ENCODE data around the gene CHRNB4. TPM values are rescaled to one million over a fixed set of nuclear protein-coding genes. Genes with fewer than 3 reads are reported as not detected.

The CHRNB4 gene
- total RNA-seq, 2 donors from 2014 or later: 0.22 to 0.70 TPM

DNA sequence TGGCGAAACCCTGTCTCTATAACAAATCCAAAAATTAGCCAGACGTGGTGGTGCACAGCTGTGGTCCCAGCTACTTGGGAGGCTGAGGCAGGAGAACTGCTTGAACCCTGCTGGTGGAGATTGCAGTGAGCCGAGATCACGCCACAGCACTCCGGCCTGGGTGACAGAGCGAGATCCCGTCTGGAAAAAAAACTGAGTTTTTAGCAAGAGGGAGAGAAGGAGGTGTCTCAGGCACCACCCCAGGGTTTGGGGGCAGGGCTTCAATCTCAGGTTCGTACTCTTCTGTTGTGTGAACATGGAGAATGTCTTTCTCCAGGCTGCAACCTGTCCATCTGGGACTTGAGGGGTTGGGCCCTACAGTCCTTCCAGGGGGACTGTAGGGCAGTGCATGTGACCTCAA is 22.9 kb downstream of the CHRNB4 start:
- Histone ChIP-seq H3K27ac (ENCODE audit: low read depth, low read length) (no peak overlapping the region), H3K4me3 (ENCODE audit: low read length) (no peak overlapping the region), H3K9me3 (ENCODE audit: control insufficient read depth, low read length) (no peaks in the 10 kb centered on the region), H3K27me3 (ENCODE audit: control insufficient read depth, insufficient read depth, low read length, poor library complexity, severe bottlenecking) (peaks cover 42% of the 10 kb centered on the region), H3K4me1 (ENCODE audit: control insufficient read depth, insufficient read depth, low read length) (no peaks in the 10 kb centered on the region), H3K9ac (ENCODE audit: extremely low read depth, low read length, poor library complexity, severe bottlenecking) (no peak overlapping the region), H3K36me3 (ENCODE audit: control insufficient read depth, insufficient read depth, low read length) (no peaks in the 10 kb centered on the region)
- DNase-seq: no peak
- Mint-ChIP-seq H3K27me3 (ENCODE audit: insufficient read depth) (peaks cover 40% of the 10 kb centered on the region), H3K4me3 (no peak overlapping the region), H3K27ac (peak overlapping the region; percentile 30), H3K9me3 (no peaks in the 10 kb centered on the region), H3K4me1 (no peaks in the 10 kb centered on the region), H3K36me3 (ENCODE audit: low read depth) (no peaks in the 10 kb centered on the region)
- TF ChIP-seq, protein P1, sequence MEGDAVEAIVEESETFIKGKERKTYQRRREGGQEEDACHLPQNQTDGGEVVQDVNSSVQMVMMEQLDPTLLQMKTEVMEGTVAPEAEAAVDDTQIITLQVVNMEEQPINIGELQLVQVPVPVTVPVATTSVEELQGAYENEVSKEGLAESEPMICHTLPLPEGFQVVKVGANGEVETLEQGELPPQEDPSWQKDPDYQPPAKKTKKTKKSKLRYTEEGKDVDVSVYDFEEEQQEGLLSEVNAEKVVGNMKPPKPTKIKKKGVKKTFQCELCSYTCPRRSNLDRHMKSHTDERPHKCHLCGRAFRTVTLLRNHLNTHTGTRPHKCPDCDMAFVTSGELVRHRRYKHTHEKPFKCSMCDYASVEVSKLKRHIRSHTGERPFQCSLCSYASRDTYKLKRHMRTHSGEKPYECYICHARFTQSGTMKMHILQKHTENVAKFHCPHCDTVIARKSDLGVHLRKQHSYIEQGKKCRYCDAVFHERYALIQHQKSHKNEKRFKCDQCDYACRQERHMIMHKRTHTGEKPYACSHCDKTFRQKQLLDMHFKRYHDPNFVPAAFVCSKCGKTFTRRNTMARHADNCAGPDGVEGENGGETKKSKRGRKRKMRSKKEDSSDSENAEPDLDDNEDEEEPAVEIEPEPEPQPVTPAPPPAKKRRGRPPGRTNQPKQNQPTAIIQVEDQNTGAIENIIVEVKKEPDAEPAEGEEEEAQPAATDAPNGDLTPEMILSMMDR (conservative IDR thresholded peaks at IDR 0.05): no peak
- 87 to 89% methylated on average over 7 to 8 of the region's 8 CpGs for WGBS, 2 experiments (ENCODE audit: insufficient coverage in 1 of 2, insufficient read length in 1 of 2)

DNA sequence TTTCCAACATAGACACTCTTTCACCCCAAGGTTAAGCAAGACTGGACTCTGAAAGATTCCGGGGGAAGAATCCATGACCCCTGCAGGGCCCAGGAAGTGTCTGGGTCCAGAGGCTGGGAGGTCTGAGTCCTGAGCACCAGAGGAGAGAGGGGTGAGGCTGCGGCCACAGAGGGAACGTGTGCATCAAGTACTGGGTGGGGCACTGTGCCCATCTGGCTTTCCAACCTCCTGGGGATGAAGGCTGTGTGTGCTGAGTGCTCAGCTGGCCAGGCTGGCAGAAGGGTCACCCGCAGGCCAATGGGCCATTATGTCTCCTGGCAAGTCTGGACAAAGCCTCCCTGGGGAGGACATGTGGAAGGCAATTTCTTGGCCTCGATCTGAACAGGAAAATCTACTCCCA is 23.5 kb downstream of the CHRNB4 start:
- no peaks in the 10 kb centered on the region for H3K9me3 ChIP-seq (ENCODE audit: control insufficient read depth, low read length)
- H3K9ac ChIP-seq (ENCODE audit: extremely low read depth, low read length, poor library complexity, severe bottlenecking): no peak overlapping the region
- H3K4me3 Mint-ChIP-seq: no peak overlapping the region
- H3K36me3 Mint-ChIP-seq (ENCODE audit: low read depth): no peaks in the 10 kb centered on the region
- H3K27ac ChIP-seq (ENCODE audit: low read depth, low read length): no peak overlapping the region
- 87 to 91% methylated on average over 3 to 5 of the region's 5 CpGs for WGBS, 2 experiments (ENCODE audit: insufficient coverage in 1 of 2, insufficient read length in 1 of 2)
- no peak for DNase-seq
- no peak overlapping the region for H3K4me3 ChIP-seq (ENCODE audit: low read length)
- peaks cover 34% of the 10 kb centered on the region for H3K27me3 Mint-ChIP-seq (ENCODE audit: insufficient read depth)
- no peaks in the 10 kb centered on the region for H3K9me3 Mint-ChIP-seq
- H3K36me3 ChIP-seq (ENCODE audit: control insufficient read depth, insufficient read depth, low read length): no peaks in the 10 kb centered on the region
- H3K27me3 ChIP-seq (ENCODE audit: control insufficient read depth, insufficient read depth, low read length, poor library complexity, severe bottlenecking): peaks cover 36% of the 10 kb centered on the region
- H3K4me1 Mint-ChIP-seq: no peaks in the 10 kb centered on the region
- TF ChIP-seq, protein P1 (conservative IDR thresholded peaks at IDR 0.05): no peak
- H3K27ac Mint-ChIP-seq: no peak overlapping the region
- no peaks in the 10 kb centered on the region for H3K4me1 ChIP-seq (ENCODE audit: control insufficient read depth, insufficient read depth, low read length)

DNA sequence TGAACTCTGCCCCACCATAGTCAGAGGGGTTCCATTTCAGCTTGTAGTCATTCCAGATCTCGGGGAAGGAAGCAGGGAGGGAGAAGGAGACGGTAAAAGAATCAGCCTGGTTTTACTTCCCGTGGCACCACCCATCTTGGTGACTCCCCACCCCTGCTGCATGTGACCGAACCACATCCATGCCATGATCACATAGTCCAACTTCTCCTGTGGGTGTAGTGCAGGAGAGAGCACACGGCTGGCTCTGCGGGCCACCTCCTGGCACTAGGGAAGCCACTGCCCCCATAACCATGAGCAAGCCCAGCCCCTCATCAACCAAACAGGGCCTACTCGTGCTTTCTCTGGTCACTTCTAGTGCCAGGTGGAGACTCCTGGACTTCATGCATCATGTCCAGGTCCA is 23.9 kb downstream of the CHRNB4 start:
- Mint-ChIP-seq H3K36me3 (ENCODE audit: low read depth) (no peaks in the 10 kb centered on the region), H3K27me3 (ENCODE audit: insufficient read depth) (peaks cover 30% of the 10 kb centered on the region), H3K4me1 (no peaks in the 10 kb centered on the region), H3K9me3 (no peaks in the 10 kb centered on the region), H3K4me3 (no peak overlapping the region), H3K27ac (no peak overlapping the region)
- H3K9me3 ChIP-seq (ENCODE audit: control insufficient read depth, low read length): no peaks in the 10 kb centered on the region
- H3K27ac ChIP-seq (ENCODE audit: low read depth, low read length): no peak overlapping the region
- H3K27me3 ChIP-seq (ENCODE audit: control insufficient read depth, insufficient read depth, low read length, poor library complexity, severe bottlenecking): peaks cover 32% of the 10 kb centered on the region
- DNase-seq: no peak
- H3K9ac ChIP-seq (ENCODE audit: extremely low read depth, low read length, poor library complexity, severe bottlenecking): no peak overlapping the region
- no peaks in the 10 kb centered on the region for H3K36me3 ChIP-seq (ENCODE audit: control insufficient read depth, insufficient read depth, low read length)
- no peaks in the 10 kb centered on the region for H3K4me1 ChIP-seq (ENCODE audit: control insufficient read depth, insufficient read depth, low read length)
- no peak overlapping the region for H3K4me3 ChIP-seq (ENCODE audit: low read length)
- WGBS, 2 experiments (ENCODE audit: insufficient coverage in 1 of 2, insufficient read length in 1 of 2): 86 to 89% methylated on average over 1 to 7 of the region's 7 CpGs
- TF ChIP-seq, protein P1 (conservative IDR thresholded peaks at IDR 0.05): no peak

Data from endodermal cell (in vitro differentiated cells).